Right renal cortex interstitium (tissue), 3 donors: ENCODE results near the gene MANF. TPM values are rescaled to one million over a fixed set of nuclear protein-coding genes. Genes with fewer than 3 reads are reported as not detected.

ENCODE experiments used
- DNase-seq, 3 donors: peaks; one replicate each; pipeline ENCODE4 v3.0.0-alpha.2; 2013; ENCODE audit warnings: low read depth in 3 of 3, low spot score in 2 of 3
- polyA plus RNA-seq, 3 donors: library from polyadenylated mRNA; unstranded; fragments of 120-200 nt; gene quantifications; one replicate each; pipeline ENCODE4 v1.2.1, GENCODE V29; 2013; ENCODE audit not compliant: insufficient read length in 3 of 3

The MANF gene
- polyA plus RNA-seq, 3 donors, result 133 to 144 (median 138) TPM

- DNase-seq, result no peak
These were observed 3.4 kb downstream of the MANF start for GRCh38 chr3:51388286-51389029.

GRCh38 chr3:51389423-51390183 is 4.5 kb downstream of the MANF start:
- no peak for DNase-seq

- DNase-seq, result no peak
These were observed 5.4 kb downstream of the MANF start for GRCh38 chr3:51390246-51391074.

- DNase-seq, result peak; percentile 80 to 90 (median 88)
These were observed 6.0 kb downstream of the MANF start, which contains the start of gene RBM15B for GRCh38 chr3:51391075-51391565. Gene RBM15B (plus strand): TSS chr3:51391285. CDS start chr3:51391400, 115 bp downstream.

GRCh38 chr3:51391566-51392354 is 6.7 kb downstream of the MANF start:
- no peak for DNase-seq

- no peak for DNase-seq
These were observed 7.5 kb downstream of the MANF start for GRCh38 chr3:51392355-51393133.

- no peak for DNase-seq
These were observed 8.0 kb downstream of the MANF start for GRCh38 chr3:51393134-51393495.

- no peak for DNase-seq
These were observed 8.5 kb downstream of the MANF start for GRCh38 chr3:51393564-51393963.

GRCh38 chr3:51394541-51394940 is 9.4 kb downstream of the MANF start:
- no peak for DNase-seq

GRCh38 chr3:51395493-51396213 is 10.6 kb downstream of the MANF start:
- DNase-seq, result no peak

- DNase-seq, result no peak
These were observed 11.3 kb downstream of the MANF start for GRCh38 chr3:51396401-51396800.

GRCh38 chr3:51397392-51397791 is 12.3 kb downstream of the MANF start:
- DNase-seq, result no peak

- no peak for DNase-seq
These were observed 13.7 kb downstream of the MANF start for GRCh38 chr3:51398595-51399310.

GRCh38 chr3:51400166-51400565 is 15.1 kb downstream of the MANF start:
- no peak for DNase-seq

GRCh38 chr3:51401735-51402134 is 16.6 kb downstream of the MANF start:
- DNase-seq, result no peak

GRCh38 chr3:51403675-51404074 is 18.6 kb downstream of the MANF start:
- DNase-seq, result no peak

- DNase-seq, result no peak
These were observed 22.9 kb downstream of the MANF start for GRCh38 chr3:51408021-51408420.

GRCh38 chr3:51408813-51409212 is 23.7 kb downstream of the MANF start:
- no peak for DNase-seq
